Tibial nerve (tissue), 4 donors: Measurements from ENCODE around the gene PRPF40A. TPM values are rescaled to one million over a fixed set of nuclear protein-coding genes. Genes with fewer than 3 reads are reported as not detected.
"Not testable (repeated sequence)": the region's sequence is repeated elsewhere in the genome, so short reads cannot be mapped to it uniquely, and the experiment has no call there.

Source experiments
- DNase-seq, 2 donors: peaks; one replicate each; pipeline ENCODE4 v3.0.0-alpha.2; 2019; ENCODE audit warnings: low spot score in 2 of 2
- H3K27ac ChIP-seq, 4 donors: fragments of 200-600 bp; sonication (generic) in 3 of 4; one replicate each; pipeline ENCODE4 v1.5.1; 2017 to 2019; ENCODE audit warnings: mild to moderate bottlenecking in 1 of 4
- H3K27me3 ChIP-seq, 2 donors: fragments of 200-600 bp; sonication (generic) in 1 of 2; one replicate each; pipeline versions ENCODE4 v1.5.1 to v1.6.0; 2017 to 2019
- H3K36me3 ChIP-seq, 3 donors: fragments of 200-600 bp; sonication (generic); one replicate each; pipeline ENCODE4 v1.5.1; 2018 to 2019
- H3K4me1 ChIP-seq, 4 donors: fragments of 200-600 bp; sonication (generic) in 3 of 4; one replicate each; pipeline ENCODE4 v1.5.1; 2017 to 2019
- H3K4me3 ChIP-seq, 4 donors: fragments of 200-600 bp; sonication (generic) in 3 of 4; one replicate each; pipeline ENCODE4 v1.5.1; 2017 to 2019; ENCODE audit warnings: mild to moderate bottlenecking in 1 of 4, moderate library complexity in 1 of 4
- H3K9me3 ChIP-seq, 4 donors: fragments of 200-600 bp; sonication (generic) in 3 of 4; one replicate each; pipeline ENCODE4 v1.5.1; 2017 to 2019
- CTCF ChIP-seq, 5 experiments: fragments of 200-600 bp in 3 of 5; fragments of 450-650 bp in 2 of 5; sonication (generic) in 3 of 5; IDR thresholded peaks; one replicate each; pipeline ENCODE4 v1.5.1; 2016 to 2019; ENCODE audit warnings: antibody characterized with exemption in 5 of 5, mild to moderate bottlenecking in 3 of 5, moderate library complexity in 2 of 5
- EP300 ChIP-seq, 2 donors: sonication (generic); formaldehyde crosslinking; IDR thresholded peaks; one replicate each; pipeline ENCODE4 v1.6.1; 2017; ENCODE audit warnings: antibody characterized with exemption in 2 of 2, mild to moderate bottlenecking in 1 of 2
- POLR2A ChIP-seq, 2 donors: fragments of 450-650 bp; IDR thresholded peaks; one replicate each; pipeline ENCODE4 v1.6.1; 2017; ENCODE audit warnings: antibody characterized with exemption in 2 of 2, mild to moderate bottlenecking in 2 of 2, moderate library complexity in 2 of 2
- WGBS, 2 donors: methylation state at CpG; one replicate each; pipeline ENCODE4 v1.1.5; 2018; 5-methylcytosine and 5-hydroxymethylcytosine counted together
- total RNA-seq, 4 donors: library from RNA; depleted of rRNA; stranded (reverse); fragments of >200 nt; gene quantifications; one replicate each; pipeline ENCODE4 v1.1.0, GENCODE V29; 2016

PRPF40A gene
- 10 to 100 TPM; 66.4 to 97.7 (median 77.6) TPM for total RNA-seq

- 1% methylated on average over 54 to 71 of the region's 71 CpGs for WGBS, 2 donors
- TF ChIP-seq CTCF (IDR thresholded peaks at IDR 0.05) (peak in 2 of 5 experiments; percentile 13 to 42), POLR2A (IDR thresholded peaks at IDR 0.05) (peak; percentile 60 to 87), EP300 (IDR thresholded peaks at IDR 0.05) (peak; percentile 54 to 96)
- Histone ChIP-seq H3K36me3 (peaks cover 0 to 19% (median 7%) of the 10 kb centered on the region in 3 donors), H3K27ac (peak within 1 kb of the TSS; percentile 94 to 99 (median 96)), H3K9me3 (no peaks in the 10 kb centered on the region), H3K4me3 (peak within 1 kb of the TSS; percentile 81 to 91 (median 88)), H3K4me1 (peaks cover 0 to 70% (median 19%) of the 10 kb centered on the region in 4 donors), H3K27me3 (no peaks in the 10 kb centered on the region)
- peak; percentile 97 to 98 for DNase-seq
These were observed at the start of gene PRPF40A for GRCh38 chr2:152717228-152718075. TSS of gene PRPF40A (minus strand) at chr2:152717461. CDS start at chr2:152717439, 22 bp downstream.

GRCh38 chr2:152766928-152767327 lies 49.7 kb upstream of the PRPF40A start:
- 57 to 76% methylated on average over 1 of the region's 1 CpG for WGBS, 2 donors
- DNase-seq, result no peak

GRCh38 chr2:152763651-152764050 lies 46.4 kb upstream of the PRPF40A start:
- TF ChIP-seq POLR2A (IDR thresholded peaks at IDR 0.05), result no peak
- no peak for TF ChIP-seq EP300 (IDR thresholded peaks at IDR 0.05)
- TF ChIP-seq CTCF (IDR thresholded peaks at IDR 0.05), result no peak
- 82 to 89% methylated on average over 1 of the region's 1 CpG for WGBS, 2 donors
- H3K9me3 ChIP-seq, result no peaks in the 10 kb centered on the region
- H3K4me3 ChIP-seq, result no peak overlapping the region
- no peaks in the 10 kb centered on the region for H3K27me3 ChIP-seq
- H3K27ac ChIP-seq, result no peak overlapping the region
- peaks cover 0 to 41% (median 0%) of the 10 kb centered on the region in 3 donors for H3K36me3 ChIP-seq
- no peaks in the 10 kb centered on the region for H3K4me1 ChIP-seq
- DNase-seq, result no peak

More at GRCh38 chr2:152766928-152767327, 49.7 kb upstream of the PRPF40A start:
- Histone ChIP-seq H3K27me3 (no peaks in the 10 kb centered on the region), H3K27ac (no peak overlapping the region), H3K36me3 (peaks cover 0 to 20% (median 0%) of the 10 kb centered on the region in 3 donors), H3K4me3 (no peak overlapping the region), H3K4me1 (no peaks in the 10 kb centered on the region), H3K9me3 (no peaks in the 10 kb centered on the region)
- TF ChIP-seq POLR2A (IDR thresholded peaks at IDR 0.05), result no peak
- no peak for TF ChIP-seq EP300 (IDR thresholded peaks at IDR 0.05)
- no peak for TF ChIP-seq CTCF (IDR thresholded peaks at IDR 0.05)

- H3K4me1 ChIP-seq, H3K4me3 ChIP-seq, DNase-seq, H3K27me3 ChIP-seq, H3K27ac ChIP-seq, H3K9me3 ChIP-seq: not testable (repeated sequence)
- peaks cover 0 to 46% (median 0%) of the 10 kb centered on the region in 3 donors for H3K36me3 ChIP-seq
- WGBS, 2 donors, result 82 to 83% methylated on average over 4 of the region's 4 CpGs
These were observed 45.9 kb upstream of the PRPF40A start for GRCh38 chr2:152763208-152763607.

DNA sequence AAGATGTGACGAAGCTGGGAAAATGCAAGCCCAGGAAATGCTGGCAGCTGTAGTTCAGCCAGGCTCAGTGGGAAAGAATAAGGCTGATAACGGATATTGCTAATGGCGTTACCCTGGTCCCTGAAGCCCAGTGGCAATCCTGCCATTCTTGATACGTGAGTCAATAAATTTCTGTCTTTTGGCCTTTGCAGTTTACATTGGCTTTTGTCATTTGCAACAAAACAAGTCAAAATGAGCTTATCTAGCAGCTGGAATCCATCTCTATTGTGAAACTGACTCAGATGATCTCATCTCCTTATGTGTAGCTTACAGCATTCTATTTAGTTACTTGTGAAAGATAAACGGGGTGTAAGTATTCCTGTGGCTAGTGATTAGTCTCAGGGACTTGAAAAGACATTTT lies 44.9 kb upstream of the PRPF40A start:
- no peak for DNase-seq
- TF ChIP-seq EP300 (IDR thresholded peaks at IDR 0.05) (no peak), POLR2A (IDR thresholded peaks at IDR 0.05) (no peak), CTCF (IDR thresholded peaks at IDR 0.05) (no peak)
- 60 to 68% methylated on average over 5 of the region's 5 CpGs for WGBS, 2 donors
- H3K4me1 ChIP-seq, result no peaks in the 10 kb centered on the region
- peaks cover 0 to 53% (median 0%) of the 10 kb centered on the region in 3 donors for H3K36me3 ChIP-seq
- no peaks in the 10 kb centered on the region for H3K27me3 ChIP-seq
- H3K4me3 ChIP-seq, result no peak overlapping the region
- no peak overlapping the region for H3K27ac ChIP-seq
- H3K9me3 ChIP-seq, result no peaks in the 10 kb centered on the region
